SK-MEL-5 (cell line): Measurements from ENCODE around the gene LBHD2. TPM values are rescaled to one million over a fixed set of nuclear protein-coding genes. Genes with fewer than 3 reads are reported as not detected.

Source experiments
- DNase-seq: peaks from one replicate; pipeline ENCODE4 v3.0.0-alpha.2; 2016; ENCODE audit warnings: low read depth, low spot score
- in situ Hi-C: cut with HindIII; loops from 2 replicates; pipeline ENCODE4 v1.10.0; 2016; ENCODE audit warnings: low sequenced_read_pairs, high pct_unique_total_duplicates, low pct_unique_long_range_greater_than_20kb
- total RNA-seq: library from RNA; depleted of rRNA; stranded (reverse); fragments of >200 nt; shearing (Covaris generic); gene quantifications from 2 replicates; pipeline ENCODE4 v1.2.3, GENCODE V29; 2014

Gene LBHD2
- total RNA-seq, 1 experiment from 2014 or later = not detected

DNA sequence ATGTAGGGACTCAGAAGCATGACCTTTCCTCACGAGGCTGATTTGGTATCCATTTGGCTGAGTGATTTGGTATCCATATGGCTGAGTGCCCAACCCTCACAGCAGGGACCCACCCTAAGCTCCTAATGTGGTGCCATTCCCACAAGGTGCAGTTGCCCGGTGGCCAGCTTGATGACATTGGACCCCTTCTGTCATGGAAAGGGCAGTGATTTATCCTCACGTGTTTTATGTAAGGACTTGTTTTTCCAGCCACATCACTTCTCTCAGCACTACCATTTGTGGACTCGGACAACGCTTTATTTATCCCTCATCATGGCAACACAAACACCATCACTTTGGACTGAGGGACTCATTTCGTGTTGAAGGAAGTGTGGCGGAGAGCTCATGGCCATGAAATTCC is 18.1 kb upstream of the LBHD2 start:
- DNase-seq = no peak
- in situ Hi-C loops = no loop called here

DNA sequence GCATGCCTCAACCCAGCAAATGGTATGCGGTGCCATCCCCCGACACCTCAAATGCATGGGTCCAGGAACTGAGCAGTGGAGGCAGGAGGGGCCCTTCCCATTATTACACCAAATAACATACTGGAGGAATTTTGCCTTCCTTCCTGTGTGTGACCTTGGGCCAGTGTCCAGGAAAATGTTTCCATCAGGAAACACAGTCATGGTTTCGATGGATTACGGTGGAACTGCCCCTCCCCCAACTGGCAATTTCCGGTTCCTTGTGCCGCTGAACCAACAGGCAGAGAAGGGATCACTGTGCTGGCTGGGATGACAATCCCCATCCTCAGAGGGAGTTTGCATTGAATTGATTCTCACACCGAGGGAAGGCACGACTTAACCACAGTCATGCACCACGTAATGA is 17.6 kb upstream of the LBHD2 start:
- in situ Hi-C loops = no loop called here
- no peak for DNase-seq

DNA sequence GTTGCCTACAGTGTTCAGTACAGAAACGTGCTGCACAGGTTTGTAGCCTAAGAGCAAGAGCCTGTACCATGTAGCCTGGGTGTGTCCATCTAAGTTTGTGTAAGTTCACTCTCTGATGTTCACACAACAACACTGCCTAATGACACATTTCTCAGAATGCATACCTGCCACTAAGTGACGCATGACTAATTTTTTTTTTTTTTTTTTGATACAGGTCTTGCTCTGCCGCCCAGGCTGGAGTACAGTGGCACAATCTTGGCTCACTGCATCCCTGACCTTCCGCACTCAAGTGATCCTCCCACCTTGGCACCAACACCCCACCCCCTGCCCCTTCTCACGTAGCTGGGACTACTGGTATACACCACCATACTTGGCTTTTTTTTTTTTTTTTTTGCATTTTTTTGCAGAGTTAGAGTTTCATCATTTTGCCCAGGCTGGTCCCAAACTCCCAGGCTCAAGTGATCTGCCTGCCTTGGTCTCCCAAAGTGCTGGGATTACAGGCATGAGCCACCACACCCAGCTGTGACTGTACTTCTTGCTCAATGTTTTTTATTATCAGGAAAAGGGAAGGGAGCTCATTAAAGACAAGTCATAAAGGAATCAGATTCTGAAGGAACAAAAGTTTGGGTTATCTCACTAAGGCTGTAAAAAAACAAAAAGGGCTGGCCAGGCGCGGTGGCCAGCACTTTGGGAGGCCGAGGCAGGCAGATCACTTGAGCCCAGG is 16.6 kb upstream of the LBHD2 start:
- DNase-seq = no peak
- in situ Hi-C loops = no loop called here

DNA sequence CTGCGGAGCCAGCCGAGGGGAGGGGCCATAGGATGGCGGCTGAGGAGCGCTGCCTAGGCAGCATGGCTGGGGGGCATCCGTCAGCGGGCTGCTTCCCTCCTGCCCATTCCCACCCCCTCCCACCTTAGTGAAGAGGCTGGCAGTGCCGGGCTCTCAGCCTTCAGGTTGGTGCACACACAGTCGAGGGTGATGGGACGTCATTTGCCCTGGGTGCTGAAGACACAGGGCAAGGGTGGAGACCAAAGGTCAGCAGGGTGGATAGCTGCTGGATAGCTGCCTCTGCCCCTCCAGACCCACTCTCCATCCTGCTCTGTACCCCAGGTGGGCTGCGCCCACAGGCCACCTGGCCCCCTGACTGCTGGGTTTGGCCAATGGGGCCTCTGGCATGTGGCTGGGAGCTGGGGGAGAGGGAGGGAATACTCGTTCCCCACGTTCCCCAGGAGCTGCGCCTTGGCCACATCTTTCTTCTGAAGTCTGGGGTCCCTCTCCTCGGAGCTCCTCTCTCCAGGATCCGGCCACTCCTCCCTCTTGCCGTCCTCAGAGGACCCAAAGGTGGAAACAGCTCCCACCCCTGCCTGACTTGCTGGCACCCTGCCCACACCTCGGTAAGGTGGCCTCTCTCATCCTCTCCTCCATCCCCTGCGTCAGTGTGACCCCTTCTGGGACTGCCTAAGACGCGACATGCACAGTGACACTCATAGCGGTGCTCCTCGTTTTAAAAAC is 15.5 kb upstream of the LBHD2 start:
- DNase-seq = no peak
- in situ Hi-C loops = no loop called here

DNA sequence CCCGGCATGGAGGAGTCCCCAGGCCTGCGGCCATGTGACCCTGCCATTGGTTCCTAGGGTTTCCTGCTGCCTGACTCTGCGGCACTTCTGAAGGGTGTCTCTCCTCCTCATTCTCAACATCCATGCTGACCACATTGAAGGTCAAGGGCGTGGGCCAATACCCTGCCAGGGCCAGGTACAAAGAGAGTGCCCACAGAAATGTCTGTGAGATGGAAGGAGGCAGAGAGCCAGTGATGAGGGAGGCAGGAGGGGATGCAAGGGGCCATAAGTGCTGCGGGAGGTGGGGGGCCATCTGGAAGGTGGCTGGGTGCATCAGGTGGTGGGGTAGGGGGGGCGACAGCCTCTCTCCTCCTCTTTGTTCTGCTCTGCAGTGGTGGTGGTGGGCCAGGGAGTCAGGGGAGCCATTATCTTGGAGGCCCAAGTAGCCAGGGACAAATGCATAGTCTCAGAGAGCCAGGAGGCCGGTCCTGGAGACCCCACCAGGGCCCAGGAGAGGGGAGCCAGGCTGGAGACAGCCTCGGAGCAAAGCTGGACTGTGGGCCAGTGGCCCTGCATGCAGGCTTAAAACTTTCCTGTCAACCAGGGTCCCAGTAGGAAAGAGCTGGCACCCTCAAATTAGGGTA is 13.6 kb upstream of the LBHD2 start:
- in situ Hi-C loops = no loop called here
- DNase-seq = no peak

DNA sequence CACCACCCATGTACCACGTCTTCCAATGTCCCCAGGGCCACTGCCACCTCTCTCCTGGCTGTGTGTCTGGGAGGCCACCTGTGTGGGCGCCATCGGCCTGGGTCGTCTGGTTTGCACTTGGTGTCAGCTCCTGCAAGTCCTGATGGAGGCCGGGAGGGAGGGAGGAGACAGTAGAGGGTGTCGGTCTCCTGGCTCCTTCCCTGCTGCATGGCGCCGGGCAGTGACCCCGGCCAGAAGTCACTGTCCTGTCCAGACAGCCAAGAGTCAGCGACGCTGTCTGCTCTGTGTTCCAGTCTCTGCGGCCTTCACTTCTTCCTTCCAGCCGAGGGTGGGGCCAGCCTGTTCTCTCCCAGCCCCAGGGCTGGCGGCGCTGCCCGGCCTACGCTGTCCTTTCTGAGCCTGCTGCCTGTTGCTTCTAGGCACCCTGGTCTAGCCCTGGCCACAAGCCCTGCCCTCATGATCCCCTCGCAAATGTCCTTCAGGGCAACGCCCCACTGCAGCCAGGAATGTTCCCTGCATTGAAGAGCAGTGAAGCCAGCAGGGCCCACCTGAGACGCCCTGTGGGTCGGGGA is 13.0 kb upstream of the LBHD2 start:
- DNase-seq = no peak
- in situ Hi-C loops = no loop called here

DNA sequence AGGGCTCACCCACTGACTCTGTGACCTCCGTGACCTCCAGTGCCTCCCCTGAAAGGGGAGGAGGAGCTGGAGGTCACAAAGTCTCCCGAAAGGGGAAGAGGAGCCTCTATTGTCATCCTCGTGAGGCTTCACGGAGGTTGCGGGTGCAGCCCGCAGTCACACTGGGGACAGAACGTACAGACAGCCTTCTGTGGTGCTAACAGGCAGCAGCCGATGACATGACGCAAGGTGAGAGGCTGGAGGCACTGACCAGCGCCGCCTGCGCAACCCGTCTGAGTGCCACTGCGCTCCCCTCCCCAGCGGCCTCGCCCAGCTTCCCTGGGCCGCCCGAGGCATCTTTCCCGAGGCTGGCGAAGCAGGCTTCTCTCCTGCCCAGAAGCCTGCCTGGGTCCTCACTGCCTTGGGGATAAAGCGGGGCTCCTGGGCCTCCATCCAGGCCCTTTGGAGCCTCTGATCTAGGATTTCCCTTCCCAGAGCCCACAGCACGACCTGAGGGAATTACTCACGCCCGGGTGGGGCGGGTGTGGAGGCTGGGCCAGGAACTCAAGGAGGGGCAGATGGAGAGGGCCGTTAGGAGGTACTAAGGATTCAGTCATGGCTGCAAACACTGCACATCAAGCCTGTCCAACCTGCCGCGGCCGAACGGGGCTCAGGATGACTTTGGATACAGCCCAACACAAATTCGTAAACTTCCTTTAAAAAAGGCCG is 12.3 kb upstream of the LBHD2 start:
- in situ Hi-C loops = no loop called here
- DNase-seq = no peak

DNA sequence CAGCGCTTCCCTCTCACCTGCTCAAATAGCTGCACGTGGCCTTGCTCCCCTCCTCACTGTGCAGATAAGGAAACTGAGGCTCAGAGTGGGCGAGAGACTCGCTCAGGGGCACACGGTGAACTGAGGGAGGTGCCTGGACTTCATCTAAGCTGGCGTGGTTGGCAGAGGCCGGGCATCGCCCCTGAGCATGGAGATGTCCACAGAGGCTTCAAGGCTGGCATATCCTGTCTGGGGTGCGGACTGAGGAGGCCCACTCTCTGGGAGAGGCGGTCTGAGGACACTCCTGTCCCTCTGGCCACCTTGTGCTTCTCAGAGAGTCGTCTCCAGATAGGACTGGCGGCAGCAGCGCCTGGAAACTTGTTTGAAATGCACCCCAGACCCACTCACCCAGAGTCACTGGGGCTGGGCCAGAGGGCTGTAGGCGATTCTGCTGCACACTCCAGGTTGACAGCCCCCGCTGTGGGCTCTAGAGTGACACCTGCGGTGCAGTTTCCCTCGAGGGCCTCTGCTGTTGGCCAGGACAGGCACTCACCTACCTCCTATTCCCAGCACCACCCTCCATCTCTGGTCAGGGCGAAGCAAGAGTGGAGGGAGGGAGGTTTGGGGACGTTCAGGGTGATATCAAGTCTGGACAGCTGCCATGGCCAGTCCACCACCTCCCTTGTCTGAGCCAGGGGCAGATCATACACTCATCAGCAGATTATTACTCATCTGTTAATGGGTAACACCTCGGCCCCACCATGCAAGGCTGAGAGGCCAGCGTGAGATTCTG is 11.2 kb upstream of the LBHD2 start:
- no peak for DNase-seq
- in situ Hi-C loops = no loop called here

DNA sequence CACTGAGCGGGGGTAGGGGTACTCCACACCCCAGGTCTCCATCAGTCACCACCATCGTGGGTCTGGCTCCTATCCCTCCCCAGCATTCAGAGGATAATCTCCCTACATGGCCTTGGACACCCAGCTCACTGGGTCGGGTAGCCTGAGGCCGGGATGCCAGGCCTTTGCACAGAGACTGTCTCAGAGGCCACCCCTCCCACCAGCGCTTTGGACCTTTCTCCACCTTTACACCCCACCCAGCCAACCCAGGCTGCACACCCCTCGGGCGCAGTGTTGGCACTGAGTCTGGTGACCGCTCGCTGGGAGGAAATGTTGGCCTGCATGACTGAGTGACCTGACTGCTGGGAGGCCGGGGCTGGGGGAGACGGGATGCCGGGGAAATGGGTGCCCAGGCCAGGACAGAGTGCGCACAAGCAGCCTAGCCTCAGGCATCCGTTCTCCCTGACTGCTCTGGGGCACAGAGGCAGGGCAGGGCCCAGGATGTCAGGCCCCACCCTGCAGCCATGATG is 10.6 kb upstream of the LBHD2 start:
- in situ Hi-C loops = no loop called here
- DNase-seq = no peak

DNA sequence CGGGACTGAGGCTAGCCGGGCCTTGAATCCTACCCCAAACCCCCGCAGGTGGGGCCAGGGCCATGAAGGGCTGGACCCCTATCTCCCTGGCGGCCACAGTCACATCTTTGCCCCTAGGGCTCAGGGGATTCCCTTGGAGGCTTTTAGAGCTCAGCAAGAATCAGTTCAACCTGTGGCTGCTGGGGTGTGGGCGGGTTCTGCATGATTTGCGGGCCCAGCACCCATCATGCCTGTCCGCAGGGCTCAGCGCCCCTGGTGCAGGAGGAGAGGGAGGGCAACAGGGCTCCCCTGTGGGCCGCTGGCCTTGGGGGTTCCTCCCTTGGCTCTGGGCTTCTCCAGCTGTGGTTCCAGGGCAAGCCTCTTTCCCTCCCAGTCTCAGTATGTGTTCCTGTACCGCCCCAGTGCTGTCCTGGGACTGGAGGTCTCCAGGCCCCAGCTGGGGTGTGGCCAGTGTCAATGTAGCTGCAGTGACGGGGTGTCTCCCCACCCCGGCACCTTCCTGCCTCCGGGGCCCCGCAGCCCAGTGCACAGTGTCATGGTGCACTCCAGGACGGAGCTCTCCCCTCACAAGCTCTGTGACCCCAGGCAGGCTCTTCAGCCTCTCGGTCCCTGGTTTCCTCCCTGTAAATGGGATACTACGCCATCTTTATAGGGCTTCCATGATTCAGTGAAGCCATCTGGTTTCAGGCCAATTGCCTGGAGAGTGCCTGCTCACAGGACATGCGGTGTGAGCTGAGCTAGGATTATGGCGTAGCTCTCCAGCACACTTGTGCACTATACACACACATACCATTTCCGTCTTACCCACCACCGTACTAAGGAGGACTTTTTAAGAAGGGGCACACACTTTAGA is 9.9 kb upstream of the LBHD2 start:
- DNase-seq = no peak
- in situ Hi-C loops = no loop called here

DNA sequence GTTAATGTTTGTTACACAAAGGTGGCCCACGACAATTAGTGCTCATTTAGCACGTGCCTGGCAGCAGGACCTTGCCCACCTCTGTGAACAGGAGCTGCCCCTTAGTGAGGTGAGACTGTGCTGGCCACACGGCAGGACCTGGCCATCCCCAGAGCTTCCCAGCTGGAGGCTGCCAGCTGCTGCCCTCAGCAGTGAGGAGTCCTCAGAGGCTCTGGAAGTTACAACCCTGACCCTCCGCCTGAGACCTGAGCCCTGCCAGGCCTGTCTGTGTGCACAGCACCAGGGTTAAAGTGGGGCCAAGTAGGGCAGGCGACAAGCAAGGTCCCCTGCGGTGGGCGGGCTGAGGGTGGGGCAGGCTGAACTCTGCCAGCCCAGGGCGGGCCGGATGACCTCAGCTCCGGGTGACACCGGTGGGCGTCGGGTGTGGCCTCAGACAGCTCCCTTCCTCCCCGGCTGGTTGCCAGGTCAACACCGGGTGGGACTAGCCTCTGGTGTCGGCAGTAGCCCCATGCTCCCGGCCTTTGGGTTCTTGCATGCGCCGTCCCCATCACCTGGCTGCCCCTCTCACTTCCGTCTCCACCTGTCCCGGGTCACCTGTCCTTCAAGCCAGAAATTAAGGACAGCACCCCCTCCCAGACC is 9.2 kb upstream of the LBHD2 start:
- no peak for DNase-seq
- in situ Hi-C loops = no loop called here

DNA sequence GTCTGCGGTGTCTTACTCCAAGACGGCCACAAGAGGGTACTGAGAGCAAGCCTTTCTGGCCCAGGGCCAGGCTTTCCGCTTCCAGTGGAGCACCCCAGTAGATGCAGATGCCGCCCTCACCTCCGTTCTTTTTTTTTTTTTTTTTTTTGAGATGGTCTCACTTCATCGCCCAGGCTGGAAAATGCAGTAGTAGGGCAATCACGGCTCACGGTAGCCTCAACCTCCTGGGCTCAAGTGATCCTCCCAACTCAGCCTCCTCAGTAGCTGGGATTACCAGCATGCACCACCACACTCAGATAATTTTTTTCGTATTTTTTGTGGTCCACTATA is 5.6 kb upstream of the LBHD2 start:
- in situ Hi-C loops = no loop called here
- DNase-seq = peak; percentile 80

DNA sequence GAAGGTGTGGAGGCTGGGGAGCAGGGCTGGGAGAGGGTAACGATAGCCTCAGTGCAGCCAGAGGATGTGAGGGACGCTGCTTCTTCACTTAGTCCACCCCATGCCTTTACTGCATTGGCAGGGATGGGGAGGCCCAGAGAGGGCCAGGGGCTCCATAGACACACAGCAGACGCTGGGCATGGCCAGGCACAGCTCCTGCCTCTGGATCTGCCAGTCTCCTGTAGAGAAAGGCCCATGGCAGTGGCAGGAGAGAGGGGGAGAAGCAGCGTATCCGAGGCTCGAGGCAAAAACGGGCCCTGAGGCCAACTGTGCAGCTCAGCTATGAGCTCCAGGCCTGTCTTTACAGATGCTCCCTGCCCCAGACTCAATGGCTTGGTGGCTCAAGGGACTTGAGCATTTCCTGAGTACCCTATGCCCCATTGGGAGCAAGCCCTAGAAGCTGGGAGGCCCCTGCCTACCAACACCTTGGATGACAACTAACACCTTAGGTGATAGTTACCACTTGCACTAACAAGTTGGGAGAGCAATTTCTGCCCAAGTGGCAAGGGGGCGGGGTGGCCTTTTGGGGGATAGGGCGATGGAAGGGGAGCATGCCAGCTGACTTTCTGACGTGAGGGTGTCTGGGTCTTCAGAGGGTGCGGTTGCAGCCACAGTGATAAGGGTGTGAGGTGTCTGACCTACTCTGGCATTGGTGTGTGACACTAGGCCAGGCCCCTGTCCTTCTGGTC is 5.0 kb upstream of the LBHD2 start:
- DNase-seq = no peak
- in situ Hi-C loops = no loop called here

DNA sequence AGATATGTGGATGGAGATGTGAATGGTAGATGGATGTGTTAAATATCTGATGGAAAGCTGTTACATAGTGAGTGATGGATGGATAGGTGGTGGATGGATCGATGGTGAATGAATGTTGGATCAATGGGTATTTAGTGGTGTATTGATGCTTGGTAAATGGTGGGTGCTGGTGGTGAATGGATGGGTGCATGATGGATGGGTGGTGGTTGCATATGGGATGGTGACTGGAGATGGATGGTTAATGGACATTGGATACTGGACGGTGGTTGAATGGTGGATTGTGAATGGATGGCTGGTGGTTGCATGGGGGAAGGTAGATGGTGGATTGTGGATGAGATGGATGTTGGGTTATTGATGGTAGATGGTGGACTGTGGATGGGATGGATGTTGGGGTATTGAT is 2.1 kb upstream of the LBHD2 start:
- DNase-seq = no peak
- in situ Hi-C loops = no loop called here
